Pancreas (tissue), 10 donors: ENCODE results near the gene ARHGEF17. TPM values are rescaled to one million over a fixed set of nuclear protein-coding genes. Genes with fewer than 3 reads are reported as not detected.
A peak's percentile ranks its signal among the peaks of the same experiment; 100 is the strongest.

Source experiments
- ATAC-seq, 4 donors: fragments of 200-7000 bp; cut with Tn5 transposase; one replicate each; pipeline versions ENCODE4 v1.8.0 to v1.9.1; 2020; ENCODE audit warnings: mild to moderate bottlenecking in 4 of 4, moderate library complexity in 4 of 4
- DNase-seq, 6 donors: peaks; one replicate each; pipeline ENCODE4 v3.0.0-alpha.2; 2020
- FAIRE-seq: peaks from 2 replicates; lab custom pipeline; 2012; peaks lifted over from hg19 to GRCh38; lab: Jason Lieb, UNC
- H3K27ac ChIP-seq, 4 donors: fragments of 200-600 bp; sonication (generic); 1 replicate in 3 of 4; 2 replicates in 1 of 4; pipeline versions ENCODE4 v1.5.0 to v1.8.0; 2020
- H3K27me3 ChIP-seq, 4 donors: fragments of 200-600 bp; one replicate each; pipeline ENCODE4 v1.8.0; 2021
- H3K36me3 ChIP-seq, 3 donors: fragments of 200-600 bp; sonication (generic) in 1 of 3; one replicate each; pipeline versions ENCODE4 v1.5.0 to v1.8.0; 2020 to 2021
- H3K4me1 ChIP-seq, 3 donors: fragments of 200-600 bp; one replicate each; pipeline ENCODE4 v1.8.0; 2021
- H3K4me3 ChIP-seq, 4 donors: fragments of 200-600 bp; sonication (generic) in 2 of 4; one replicate each; pipeline versions ENCODE4 v1.5.0 to v1.8.0; 2020 to 2021
- H3K9me3 ChIP-seq, 4 donors: fragments of 200-600 bp; one replicate each; pipeline ENCODE4 v1.8.0; 2021
- CTCF ChIP-seq, 4 donors: fragments of 200-600 bp; sonication (generic) in 3 of 4; IDR thresholded peaks; one replicate each; pipeline versions ENCODE4 v1.5.0 to v1.8.0; 2021; ENCODE audit warnings: antibody characterized with exemption in 4 of 4
- WGBS, 2 donors: extraction: QIAGEN DNeasy Blood & Tissue Kit; methylation state at CpG; one replicate each; pipeline ENCODE4 v1.1.7; 2013; 5-methylcytosine and 5-hydroxymethylcytosine counted together
- intact Hi-C, 3 donors: fragments of 100-400 bp; cut with DNase I; formaldehyde crosslinking; loops; one replicate each; pipeline versions ENCODE4 v1.11.1 to v1.14.2; 2022
- polyA plus RNA-seq, 2 donors: library from polyadenylated mRNA; stranded (reverse); fragments of 200-250 nt; gene quantifications; one replicate each; pipeline ENCODE4 v1.2.3, GENCODE V29; 2013
- total RNA-seq, 6 donors: library from RNA; stranded (reverse); fragmentation: NEBNext Ultra II Directional in 4 of 6; extraction: Animal tissue kit (Norgen Biotek cat#: 25700) in 4 of 6; gene quantifications; one replicate each; pipeline versions ENCODE4 v1.2.1 to v1.2.4, GENCODE V29; 2021 to 2023
- donor health status: healthy with polysubstance abuse.
- donor health status: DM: no; HTN: no; CAD: no; lungs with moderate emphysema.
- donor health status: DM: no; HTN: no; CAD: no.
- donor health status: control.
- donor health status: control.
- donor health status: Bipolar disorder and iron deficiency.
- donor health status: DM: yes; HTN: yes; CAD: no.
- donor health status: DM: no; HTN: no; CAD: no.
- donor health status: DM: no; HTN: no; CAD: no.
- donor health status: DM: yes; HTN: yes; CAD: no.

The ARHGEF17 gene
- total and polyA plus RNA-seq, 8 donors: 7.0 to 24.0 (median 10.4) TPM

- no peak for ATAC-seq
- Histone ChIP-seq H3K4me1 (peaks cover 0 to 3% (median 0%) of the 10 kb centered on the region in 3 donors), H3K4me3 (no peak overlapping the region), H3K9me3 (no peaks in the 10 kb centered on the region), H3K36me3 (no peaks in the 10 kb centered on the region), H3K27me3 (peaks cover 0 to 15% (median 2%) of the 10 kb centered on the region in 4 donors), H3K27ac (no peak overlapping the region)
- DNase-seq: no peak
- 63 to 74% methylated on average over 3 of the region's 3 CpGs for WGBS, 2 donors
- no peak for FAIRE-seq
- intact Hi-C loops: no loop called here
- no peak for TF ChIP-seq CTCF (IDR thresholded peaks at IDR 0.05)
These were observed 40.8 kb upstream of the ARHGEF17 start for GRCh38 chr11:73267122-73267846.

- ATAC-seq (no peak), DNase-seq (peak in 1 of 6 donors; percentile 7), FAIRE-seq (no peak)
- WGBS, 2 donors: 77 to 89% methylated on average over 8 of the region's 8 CpGs
- no peak overlapping the region for H3K4me3 ChIP-seq
- no peak overlapping the region for H3K27ac ChIP-seq
- peaks cover 0 to 15% (median 2%) of the 10 kb centered on the region in 4 donors for H3K27me3 ChIP-seq
- intact Hi-C loops: no loop called here
- TF ChIP-seq CTCF (IDR thresholded peaks at IDR 0.05): no peak
- no peaks in the 10 kb centered on the region for H3K36me3 ChIP-seq
- H3K9me3 ChIP-seq: no peaks in the 10 kb centered on the region
- H3K4me1 ChIP-seq: peaks cover 0 to 3% (median 0%) of the 10 kb centered on the region in 3 donors
These were observed 40.1 kb upstream of the ARHGEF17 start for GRCh38 chr11:73267906-73268540.

- intact Hi-C loops: no loop called here
- Histone ChIP-seq H3K4me3 (no peak overlapping the region), H3K4me1 (peaks cover 0 to 3% (median 0%) of the 10 kb centered on the region in 3 donors), H3K9me3 (no peaks in the 10 kb centered on the region), H3K27me3 (peaks cover 0 to 14% (median 2%) of the 10 kb centered on the region in 4 donors), H3K36me3 (no peaks in the 10 kb centered on the region), H3K27ac (no peak overlapping the region)
- DNase-seq: peak in 1 of 6 donors; percentile 29
- FAIRE-seq: no peak
- ATAC-seq: no peak
- 87 to 96% methylated on average over 8 of the region's 8 CpGs for WGBS, 2 donors
- no peak for TF ChIP-seq CTCF (IDR thresholded peaks at IDR 0.05)
These were observed 39.3 kb upstream of the ARHGEF17 start for GRCh38 chr11:73268671-73269271.

GRCh38 chr11:73269459-73270015 lies 38.5 kb upstream of the ARHGEF17 start:
- Histone ChIP-seq H3K4me3 (no peak overlapping the region), H3K4me1 (peaks cover 0 to 2% (median 0%) of the 10 kb centered on the region in 3 donors), H3K27ac (no peak overlapping the region), H3K36me3 (no peaks in the 10 kb centered on the region), H3K27me3 (peaks cover 0 to 6% (median 2%) of the 10 kb centered on the region in 4 donors), H3K9me3 (no peaks in the 10 kb centered on the region)
- no peak for TF ChIP-seq CTCF (IDR thresholded peaks at IDR 0.05)
- FAIRE-seq (no peak), DNase-seq (peak in 1 of 6 donors; percentile 31), ATAC-seq (no peak)
- intact Hi-C loops: no loop called here
- WGBS, 2 donors: 61 to 67% methylated on average over 7 of the region's 7 CpGs
